ENCODE results near the gene ESRRA.

- TF ChIP-seq CEBPB (IDR thresholded peaks at IDR 0.05; ENCODE audit: borderline replicate concordance in 1 of 2, low read depth in 2 of 2, low read length in 2 of 2) (no peak), BACH1 (IDR thresholded peaks at IDR 0.05; ENCODE audit: borderline replicate concordance) (no peak), CBFB (IDR thresholded peaks at IDR 0.05; ENCODE audit: low read depth) (no peak), ZSCAN29 (IDR thresholded peaks at IDR 0.05) (no peak)
These were observed 39.0 kb upstream of the ESRRA start for GRCh38 chr11:64266339-64266738.
